Measurements from ENCODE around the gene TRPM3. TPM values are rescaled to one million over a fixed set of nuclear protein-coding genes. Genes with fewer than 3 reads are reported as not detected.

Gene TRPM3
- total and polyA plus RNA-seq, 2 of the 8 experiments (the other 6 are each of a cell fraction or from before 2014, with no cell fraction given) = 2.4 to 10.9 TPM

GRCh38 chr9:70963554-70963953, 157.9 kb downstream of the TRPM3 start:
- H2AK5ac ChIP-seq (ENCODE audit: low read depth, low read length) = no peak overlapping the region
- H2BK15ac ChIP-seq (ENCODE audit: low read length) = no peak overlapping the region
- H2BK20ac ChIP-seq (ENCODE audit: low read length) = no peak overlapping the region
- H4K8ac ChIP-seq (ENCODE audit: extremely low read depth, insufficient read depth, low read length) = no peak overlapping the region
- H3K79me2 ChIP-seq (ENCODE audit: control insufficient read depth in 1 of 2, insufficient read depth in 2 of 2, low read length in 2 of 2) = no peaks in the 10 kb centered on the region
- FAIRE-seq = no peak
- H2AFZ ChIP-seq (ENCODE audit: low read length) = no peak overlapping the region
- H3K14ac ChIP-seq (ENCODE audit: insufficient read length) = no peak overlapping the region
- H3K18ac ChIP-seq (ENCODE audit: extremely low read depth, low read length) = no peak overlapping the region
- no peak overlapping the region for H3K27ac ChIP-seq (ENCODE audit: low read depth, low read length)
- no peak overlapping the region for H3K56ac ChIP-seq (replicated peaks; ENCODE audit: insufficient read length, low read depth, low read length)
- no peaks in the 10 kb centered on the region for H3K36me3 ChIP-seq (ENCODE audit: control insufficient read depth in 2 of 4, insufficient read depth in 4 of 4, low read length in 3 of 4)
- H3K23ac ChIP-seq (ENCODE audit: insufficient read length) = no peak overlapping the region
- no peaks in the 10 kb centered on the region for H3K79me1 ChIP-seq (ENCODE audit: low read depth, low read length)
- no peaks in the 10 kb centered on the region for H3K4me1 ChIP-seq (replicated peaks in 1 of 4; ENCODE audit: control insufficient read depth in 3 of 4, insufficient read depth in 4 of 4, low read length in 3 of 4)
- H3K4ac ChIP-seq (replicated peaks; ENCODE audit: insufficient read length, low read depth, low read length) = no peak overlapping the region
- no peak overlapping the region for H2BK120ac ChIP-seq (replicated peaks; ENCODE audit: low read depth, low read length)
- ChIA-PET CTCF (ENCODE audit: partially characterized antibody) (interaction anchor here (0.6 to 1.8 kb wide), 3 partner anchors 8 to 46 kb away, joined by 3 to 4 read pairs (median 3); no protein-coding TSS in a partner anchor), POLR2A (ENCODE audit: partially characterized antibody) (no interaction called here)
- DNase-seq (ENCODE audit: low read depth in 1 of 2, low spot score in 2 of 2) = no peak
- no peak overlapping the region for H3K9ac ChIP-seq (replicated peaks in 1 of 4; ENCODE audit: extremely low read depth in 1 of 4, low read depth in 3 of 4, low read length in 3 of 4)
- no peak overlapping the region for H4K5ac ChIP-seq (ENCODE audit: insufficient read length, low read depth, low read length)
- H4K20me1 ChIP-seq (replicated peaks in 1 of 2; ENCODE audit: control insufficient read depth in 1 of 2, insufficient read depth in 2 of 2, low read length in 2 of 2) = no peaks in the 10 kb centered on the region
- H3K27me3 ChIP-seq (replicated peaks in 1 of 4; ENCODE audit: control insufficient read depth in 3 of 4, extremely low read depth in 1 of 4, insufficient read depth in 3 of 4, low read length in 3 of 4) = no peaks in the 10 kb centered on the region
- H3K23me2 ChIP-seq (ENCODE audit: low read depth, low read length) = no peaks in the 10 kb centered on the region
- no peak overlapping the region for H3K4me3 ChIP-seq (ENCODE audit: extremely low read depth in 1 of 4, insufficient read depth in 2 of 4, low read depth in 3 of 4, low read length in 4 of 4)
- H4K91ac ChIP-seq (replicated peaks; ENCODE audit: insufficient read length, low read length) = no peak overlapping the region
- no peak overlapping the region for H2BK12ac ChIP-seq (ENCODE audit: low read depth, low read length)
- H3K9me3 ChIP-seq (ENCODE audit: insufficient read depth in 2 of 2, low read depth in 1 of 2, low read length in 1 of 2) = no peaks in the 10 kb centered on the region
- H3K4me2 ChIP-seq (ENCODE audit: insufficient read depth in 1 of 2, low read depth in 2 of 2, low read length in 2 of 2) = no peak overlapping the region
- H2BK5ac ChIP-seq (ENCODE audit: low read depth, low read length) = no peak overlapping the region
- 84% methylated on average over 3 of the region's 3 CpGs; no CpG with 5 or more reads in 1 of the 2 experiments for WGBS, 2 experiments (ENCODE audit: extremely low coverage in 1 of 2, insufficient coverage in 1 of 2, insufficient read length in 1 of 2, insufficient replicate concordance in 2 of 2, low coverage in 1 of 2, low lambda C conversion rate in 2 of 2, missing lambda C conversion rate in 1 of 2)
- TF ChIP-seq CHD2 (IDR thresholded peaks at IDR 0.05; ENCODE audit: low read length) (no peak), E2F6 (IDR thresholded peaks at IDR 0.05) (no peak), EGR1 (IDR thresholded peaks at IDR 0.05; ENCODE audit: borderline replicate concordance, low read depth, low read length) (no peak), EZH2 (IDR thresholded peaks at IDR 0.05; ENCODE audit: low read depth, low read length, severe bottlenecking) (no peak), FOSL1 (IDR thresholded peaks at IDR 0.05; ENCODE audit: insufficient read depth, low read depth, low read length) (no peak), POLR2A (IDR thresholded peaks at IDR 0.05; ENCODE audit: control extremely low read depth in 1 of 2, low read depth in 2 of 2, low read length in 2 of 2) (no peak), CBX8 (IDR thresholded peaks at IDR 0.05; ENCODE audit: borderline replicate concordance, low read depth, low read length) (no peak), POLR2AphosphoS5 (IDR thresholded peaks at IDR 0.05; ENCODE audit: low read depth, low read length) (no peak), MAX (IDR thresholded peaks at IDR 0.05) (no peak), CEBPB (IDR thresholded peaks at IDR 0.05; ENCODE audit: low read depth, low read length) (no peak), RBBP5 (IDR thresholded peaks at IDR 0.05; ENCODE audit: borderline replicate concordance, low read depth, low read length) (no peak), SIRT6 (IDR thresholded peaks at IDR 0.05; ENCODE audit: low read length) (no peak), ATF3 (IDR thresholded peaks at IDR 0.05; ENCODE audit: insufficient read depth, low read depth, low read length) (no peak), SP4 (IDR thresholded peaks at IDR 0.05; ENCODE audit: low read length) (no peak), JUND (IDR thresholded peaks at IDR 0.05; ENCODE audit: low read length) (no peak)

All from H1 (cell line).